ENCODE measurements around the gene TCF4.
"Not testable (repeated sequence)": the region's sequence is repeated elsewhere in the genome, so short reads cannot be mapped to it uniquely, and the experiment has no call there.

The TCF4 gene

DNA sequence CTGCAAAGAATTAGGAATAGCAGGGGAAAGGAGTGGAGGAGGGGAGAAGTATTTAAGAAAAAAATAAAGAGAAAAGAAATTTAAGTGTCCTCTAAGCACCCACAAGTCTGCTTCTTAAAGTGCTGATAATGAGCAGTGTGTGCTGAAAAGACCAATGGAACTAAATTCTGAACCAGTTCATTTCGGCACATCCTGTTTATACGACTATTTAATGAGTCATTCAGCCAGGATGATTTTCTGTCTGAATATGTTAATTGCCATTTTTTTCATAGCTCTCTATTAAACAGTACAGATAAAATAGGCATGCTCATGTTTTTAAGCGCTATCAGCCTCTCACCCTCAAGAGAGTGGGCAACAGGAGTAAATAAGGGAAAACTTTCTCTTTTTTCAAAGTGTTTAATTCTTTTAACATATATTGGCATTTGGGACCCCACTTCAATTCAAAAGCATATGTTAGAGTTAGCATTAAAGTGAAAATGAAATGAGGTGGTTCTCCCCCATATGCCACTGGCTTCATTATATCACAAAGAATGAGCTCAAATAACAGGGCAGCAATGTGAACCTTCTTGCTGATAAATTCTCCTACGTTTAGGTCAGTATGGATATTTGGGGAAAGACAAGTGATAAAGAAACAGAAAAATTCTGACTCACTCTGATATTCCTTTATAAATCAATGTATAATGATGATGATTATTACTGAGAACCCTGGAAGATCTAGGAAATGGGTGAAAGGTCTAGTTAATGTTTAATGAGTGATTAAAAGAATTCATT lies 87.5 kb downstream of the TCF4 start:
- DNase-seq: no peak

DNA sequence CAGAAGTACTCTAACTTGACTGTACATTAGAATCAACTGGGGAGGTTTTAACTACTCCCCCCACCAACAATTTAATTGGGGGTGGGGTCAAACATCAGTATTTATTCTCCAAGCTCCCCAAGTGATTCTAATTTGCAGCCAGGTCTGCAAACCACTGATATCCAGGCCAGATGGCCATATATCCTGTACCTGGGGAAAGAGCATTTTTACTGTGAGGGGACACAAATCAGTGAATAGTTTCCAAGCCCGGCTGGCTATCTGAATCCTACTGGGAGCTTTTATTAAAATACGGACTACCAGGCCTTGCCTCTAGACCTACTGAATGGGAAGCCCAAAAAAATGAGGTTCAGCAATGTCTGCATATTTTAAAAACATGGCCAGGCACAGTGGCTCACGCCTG lies 88.5 kb downstream of the TCF4 start:
- DNase-seq: no peak

DNA sequence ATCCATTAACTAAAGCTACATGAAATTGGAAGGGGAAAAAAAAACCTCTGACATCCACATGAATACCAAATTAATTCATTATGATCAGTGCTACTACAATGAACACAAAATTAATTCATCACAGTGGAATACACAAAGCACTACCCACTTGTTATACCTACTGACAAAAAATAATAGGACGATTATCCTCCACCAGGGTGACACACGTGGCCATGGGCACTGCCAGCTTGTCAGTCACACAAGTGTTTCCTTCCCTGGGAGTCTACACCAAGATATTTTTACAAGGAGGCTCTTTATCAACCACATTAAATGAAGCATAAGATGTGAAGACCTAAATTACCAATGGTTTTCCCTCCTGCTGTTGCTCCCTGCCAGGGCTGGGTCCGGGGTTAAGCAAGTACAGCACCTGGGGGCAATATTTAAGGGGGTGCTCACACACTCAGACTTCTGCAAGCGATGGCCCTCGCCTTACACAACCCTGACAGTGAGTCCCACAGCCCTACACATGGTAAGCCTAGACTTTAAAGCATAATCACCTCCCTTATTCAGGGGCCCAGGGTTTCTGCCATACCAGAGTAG lies 90.1 kb downstream of the TCF4 start:
- DNase-seq: no peak

DNA sequence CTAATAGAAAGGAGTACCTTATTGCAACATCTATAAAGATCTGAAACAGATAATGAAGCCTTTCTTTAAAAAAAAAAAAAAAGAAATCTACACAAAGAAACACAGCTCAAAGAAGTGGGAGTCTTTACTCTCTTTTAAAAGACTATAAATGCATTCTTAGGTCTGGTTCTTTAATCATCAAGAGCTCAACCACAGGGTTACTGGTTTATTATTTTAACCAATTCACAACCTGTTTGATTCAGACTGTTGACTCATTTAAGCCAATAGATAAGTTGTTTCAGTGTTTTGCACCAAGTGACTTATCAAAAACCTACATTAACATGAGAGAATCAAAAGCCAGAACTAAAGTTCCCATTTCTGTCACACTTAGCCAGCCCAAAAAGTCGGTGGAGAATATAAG lies 93.1 kb downstream of the TCF4 start:
- no peak for DNase-seq

DNA sequence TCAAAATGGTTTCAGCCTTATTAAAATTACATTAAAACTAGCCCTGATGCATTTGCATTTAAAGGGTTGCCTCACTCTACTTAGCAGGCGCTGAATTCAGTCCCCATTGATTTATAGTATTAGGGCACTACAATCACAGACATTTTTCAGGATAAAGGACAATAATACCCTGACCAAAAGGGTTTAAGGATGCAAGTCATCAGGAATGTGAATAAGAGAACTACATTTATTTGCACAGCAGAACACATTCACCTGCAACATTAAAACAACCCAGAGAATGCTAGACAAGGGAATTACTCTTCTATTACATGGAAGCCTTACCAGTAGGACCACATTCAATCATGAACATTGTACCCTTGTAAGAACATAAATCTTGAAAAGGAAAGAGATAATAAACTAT lies 93.6 kb downstream of the TCF4 start:
- DNase-seq: no peak

DNA sequence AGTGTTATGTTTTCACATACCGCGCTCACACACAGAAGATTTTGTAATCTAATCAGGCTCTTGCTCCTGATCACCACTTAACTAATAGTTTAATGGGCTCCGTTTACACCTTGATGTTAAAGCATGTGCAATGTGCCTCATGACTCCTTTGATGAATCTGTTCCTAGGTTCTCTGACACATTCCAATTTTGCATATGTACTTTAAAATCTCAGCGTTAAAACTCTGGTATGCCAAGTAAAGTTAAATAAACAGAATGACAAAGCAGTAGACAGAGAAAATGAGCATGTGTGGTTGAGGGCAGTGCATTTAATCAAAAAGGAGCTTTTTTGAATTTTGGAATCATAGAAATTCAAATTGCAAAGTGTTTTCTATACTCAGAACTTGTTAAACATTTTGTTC lies 96.4 kb downstream of the TCF4 start:
- no peak for DNase-seq

DNA sequence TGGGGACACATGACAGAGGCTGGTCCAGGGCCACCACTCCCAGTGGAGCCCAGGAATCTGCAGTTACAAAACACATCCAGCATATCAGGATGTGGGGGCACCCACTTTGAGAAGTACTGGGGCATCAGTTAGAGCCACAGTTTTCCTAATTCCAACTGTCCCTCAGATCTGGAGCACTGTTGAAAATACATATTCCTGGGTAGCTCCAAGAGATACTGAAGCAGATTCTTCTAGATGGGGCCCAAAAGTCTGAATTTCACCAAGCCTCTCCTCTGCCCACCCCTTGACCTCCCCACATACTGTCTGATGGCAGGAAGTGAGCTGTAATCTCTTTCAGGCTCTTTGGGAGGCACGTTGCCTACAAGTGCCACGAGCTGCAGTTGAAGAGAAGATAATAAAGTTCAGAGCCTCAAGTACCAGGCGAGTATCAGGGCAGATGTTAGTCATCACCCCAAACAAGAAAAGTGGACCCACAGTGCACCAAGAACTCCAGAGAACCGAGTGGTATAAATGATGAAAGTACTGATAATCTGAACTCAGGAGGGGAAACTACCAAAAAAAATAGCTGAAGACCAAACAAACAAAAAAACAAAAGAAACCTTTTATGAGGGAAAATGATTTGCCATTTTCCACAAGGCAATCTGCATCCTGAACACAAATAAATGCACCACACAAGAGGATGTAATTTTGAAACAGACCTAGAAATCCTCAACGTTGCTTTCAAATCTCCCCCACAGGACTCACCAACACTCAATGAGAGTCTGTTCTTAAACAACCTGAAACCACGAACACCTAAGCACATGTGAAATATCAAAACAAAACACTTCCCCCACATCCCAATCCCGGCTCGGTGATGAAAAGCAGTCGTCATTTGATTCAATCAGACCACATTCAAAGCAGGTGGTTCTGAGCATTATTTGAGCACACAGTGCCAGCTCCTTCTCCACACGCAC lies 98.7 kb downstream of the TCF4 start:
- no peak for DNase-seq

DNA sequence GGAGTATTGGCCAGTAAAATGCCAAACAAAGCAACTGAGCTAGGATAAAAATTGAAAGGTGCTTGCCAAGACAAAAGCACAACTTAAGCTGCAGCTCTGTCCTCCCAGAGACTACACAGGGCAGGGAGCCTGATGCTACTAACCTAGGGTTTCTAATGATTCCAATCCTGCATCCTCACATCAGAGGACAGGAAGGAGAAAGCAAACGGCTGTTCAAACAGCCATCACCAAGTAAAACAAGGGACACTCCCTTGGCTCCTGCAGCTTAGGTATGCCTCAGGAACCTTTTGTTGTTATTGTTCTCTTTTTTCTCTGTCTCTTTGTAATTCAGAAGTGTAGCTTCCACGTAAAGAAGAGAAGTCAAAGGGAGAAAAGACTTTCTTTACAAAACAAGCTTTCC lies 99.5 kb downstream of the TCF4 start:
- no peak for DNase-seq

DNA sequence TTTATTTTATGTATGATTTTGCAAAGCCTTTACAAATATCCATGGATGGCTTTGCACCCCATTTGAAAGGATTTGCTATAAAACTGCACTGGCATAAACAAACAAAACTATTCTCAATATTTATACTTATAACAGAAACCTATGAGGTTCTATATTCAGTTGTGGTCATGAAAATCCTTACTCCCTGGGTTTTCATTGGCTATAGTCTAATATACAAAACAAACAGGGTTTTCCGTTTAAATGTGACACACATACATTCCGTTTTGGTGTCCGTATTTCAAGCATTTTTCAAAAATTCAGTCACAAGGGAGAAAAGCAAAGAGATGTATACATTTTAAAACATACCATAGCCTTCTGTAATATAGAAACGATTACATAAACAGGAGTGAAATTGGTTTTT lies 100.0 kb downstream of the TCF4 start:
- DNase-seq: no peak

DNA sequence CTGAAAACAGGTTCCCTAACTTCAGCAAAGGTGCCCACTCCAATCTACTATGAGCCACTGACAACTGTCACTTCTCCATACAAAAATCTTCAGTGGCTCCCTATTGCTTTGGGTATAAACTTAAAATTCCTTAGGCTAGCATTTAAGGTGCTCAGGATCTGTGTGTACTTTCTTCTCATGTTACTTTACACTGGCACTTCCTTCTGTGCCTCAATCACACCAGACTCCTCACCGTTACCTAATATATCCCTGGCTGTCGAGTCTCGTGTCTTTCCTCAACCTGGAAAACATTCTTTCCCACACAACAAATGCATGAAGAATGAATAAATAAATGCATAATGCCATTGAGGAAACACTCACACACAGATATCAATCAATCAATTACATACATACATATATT lies 101.1 kb downstream of the TCF4 start:
- no peak for DNase-seq

DNA sequence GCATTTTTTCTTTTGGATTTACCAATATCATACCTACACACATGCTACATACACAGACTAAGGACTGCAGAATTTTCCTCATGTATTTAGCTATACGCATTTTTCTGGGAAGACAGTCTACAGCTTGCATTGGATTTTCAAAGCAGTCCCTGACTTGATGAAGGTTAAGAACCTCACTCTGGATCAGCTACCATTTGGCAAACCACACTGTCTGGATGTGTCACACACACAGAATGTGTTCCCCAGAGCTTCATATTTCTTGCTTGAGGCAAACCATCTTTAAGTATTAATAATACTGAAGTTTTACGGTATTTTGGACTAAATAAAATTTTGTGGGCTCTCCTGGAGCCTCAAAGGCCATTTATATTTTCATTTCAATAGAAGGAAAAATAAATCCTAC lies 102.3 kb downstream of the TCF4 start:
- DNase-seq: no peak

DNA sequence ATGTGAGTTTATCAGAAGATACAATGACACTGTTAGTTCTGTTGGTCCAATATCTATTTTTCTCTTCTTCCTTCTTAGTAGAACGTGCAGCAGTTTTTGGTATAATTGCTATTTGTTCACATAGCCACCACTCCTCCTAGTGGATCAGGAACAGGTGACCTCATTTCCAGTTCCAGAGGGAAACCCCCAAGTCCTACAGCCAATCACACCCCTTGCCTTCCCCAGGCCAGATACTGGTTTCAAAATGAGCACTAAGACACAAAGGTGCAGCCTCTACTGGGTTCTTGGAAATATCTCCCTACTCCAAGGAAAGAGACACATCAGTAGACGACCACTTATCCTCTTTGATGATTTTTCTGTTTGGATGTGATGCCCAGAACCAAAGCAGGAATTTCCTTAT lies 103.2 kb downstream of the TCF4 start:
- DNase-seq: no peak

DNA sequence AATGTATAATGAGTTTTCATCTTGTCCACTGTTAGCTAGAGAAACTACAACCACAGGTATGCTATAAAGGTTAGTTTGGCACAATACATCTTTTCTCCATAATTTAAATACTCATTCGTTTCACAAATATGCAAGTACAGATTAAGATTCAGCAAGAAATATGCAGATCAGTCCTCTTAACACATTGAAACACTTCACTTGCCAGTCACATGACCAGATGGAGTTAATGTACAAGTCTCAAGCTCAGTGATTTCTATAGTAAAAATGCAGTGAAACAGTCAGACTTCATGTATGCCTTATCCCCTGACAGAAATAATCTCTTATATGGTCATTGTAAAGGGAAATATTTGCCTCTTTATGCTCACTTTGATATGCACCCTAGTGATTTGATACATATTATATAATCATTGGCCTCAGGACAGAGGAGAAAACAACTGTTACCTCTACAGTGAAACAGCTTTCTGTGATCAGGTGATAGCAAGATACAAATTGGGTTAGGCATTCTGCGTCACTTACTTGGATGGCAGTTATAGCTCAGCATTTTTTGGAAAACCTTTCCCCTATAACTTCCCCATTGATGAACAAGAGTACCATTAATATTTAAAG lies 104.6 kb downstream of the TCF4 start:
- DNase-seq: no peak

DNA sequence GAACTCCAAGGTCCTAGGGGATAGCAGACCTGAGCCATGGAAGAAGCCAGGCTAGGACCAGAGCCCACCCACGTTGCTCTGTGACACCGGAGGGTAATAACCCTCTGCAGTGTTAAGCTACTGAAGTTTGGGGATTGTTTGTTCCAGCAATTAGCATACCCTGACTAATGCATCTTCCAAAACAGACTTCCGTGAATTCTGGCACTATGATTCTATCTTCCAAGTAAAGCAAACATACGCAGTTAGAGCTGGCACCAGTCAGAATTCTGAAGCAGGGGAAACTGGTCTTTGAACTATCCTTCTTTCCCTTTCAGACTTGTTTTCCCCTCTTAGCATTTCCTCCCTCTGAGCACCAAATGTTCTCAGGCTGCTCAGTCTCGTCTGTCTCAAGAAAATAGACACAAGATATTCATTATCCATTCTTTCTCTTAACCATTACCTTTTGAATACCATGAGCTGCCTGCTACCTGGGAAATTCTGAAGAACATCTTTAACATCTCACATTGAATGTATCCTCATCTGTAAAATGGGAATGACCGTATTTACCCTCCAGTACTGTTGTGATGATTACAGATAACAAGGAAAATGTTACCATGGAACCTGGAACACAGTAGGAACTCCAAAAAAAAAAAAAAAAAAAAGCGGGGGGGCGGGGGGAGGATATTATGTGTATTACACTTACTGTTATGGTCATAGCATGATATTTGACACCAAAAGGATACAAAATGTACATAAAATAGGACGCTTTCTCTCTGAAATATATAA lies 108.2 kb downstream of the TCF4 start:
- no peak for DNase-seq

DNA sequence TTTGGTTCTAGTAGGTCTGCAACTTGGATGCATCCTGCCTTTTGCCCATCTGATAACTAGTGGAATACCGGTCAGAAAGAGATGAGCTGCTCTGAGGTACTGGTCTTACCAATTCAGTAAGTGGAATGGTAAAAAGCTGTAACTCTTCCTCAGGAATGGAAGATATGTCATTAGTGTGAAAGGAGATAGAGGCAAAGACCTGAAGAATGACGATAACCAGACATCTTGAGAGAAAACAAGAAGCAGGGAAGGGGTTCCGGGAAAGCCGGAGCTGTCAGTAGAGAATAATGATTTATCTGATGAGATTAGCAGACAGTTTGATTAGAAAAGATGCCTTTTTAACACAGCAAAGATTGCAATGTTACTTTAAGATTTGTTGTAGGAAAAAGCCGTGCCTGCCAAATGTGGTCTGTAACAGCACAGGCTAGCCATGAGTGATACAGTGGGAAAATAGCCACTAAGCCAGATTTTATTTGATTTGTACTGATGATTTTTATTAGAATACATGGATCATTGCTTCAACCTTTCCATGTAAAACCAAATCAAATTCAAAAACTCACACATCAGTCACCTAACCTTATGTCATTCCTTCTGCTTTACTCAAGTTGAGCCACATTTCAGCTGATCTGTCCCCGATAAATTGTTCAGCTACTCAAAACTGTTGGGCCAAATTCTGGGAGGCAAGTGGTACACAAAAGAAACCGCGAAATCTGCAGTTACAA lies 110.0 kb downstream of the TCF4 start:
- DNase-seq: no peak

DNA sequence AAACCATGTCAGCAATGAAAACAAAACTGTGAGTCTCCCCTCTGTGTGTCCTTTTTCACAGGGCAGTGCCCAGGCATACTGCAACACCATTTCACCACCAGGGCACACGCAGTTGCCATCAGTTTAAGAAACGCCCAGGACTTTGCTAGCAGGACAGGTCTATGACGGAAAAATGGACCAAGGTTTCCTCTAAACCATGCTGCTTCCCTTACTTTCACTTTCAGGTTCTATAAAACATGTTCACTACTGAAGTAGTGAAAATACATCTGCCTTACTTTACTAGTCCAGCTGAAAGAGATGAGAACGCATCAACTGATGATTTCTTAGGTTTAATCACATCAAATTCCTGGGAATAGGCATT lies 110.5 kb downstream of the TCF4 start:
- DNase-seq: peak; percentile 30

DNA sequence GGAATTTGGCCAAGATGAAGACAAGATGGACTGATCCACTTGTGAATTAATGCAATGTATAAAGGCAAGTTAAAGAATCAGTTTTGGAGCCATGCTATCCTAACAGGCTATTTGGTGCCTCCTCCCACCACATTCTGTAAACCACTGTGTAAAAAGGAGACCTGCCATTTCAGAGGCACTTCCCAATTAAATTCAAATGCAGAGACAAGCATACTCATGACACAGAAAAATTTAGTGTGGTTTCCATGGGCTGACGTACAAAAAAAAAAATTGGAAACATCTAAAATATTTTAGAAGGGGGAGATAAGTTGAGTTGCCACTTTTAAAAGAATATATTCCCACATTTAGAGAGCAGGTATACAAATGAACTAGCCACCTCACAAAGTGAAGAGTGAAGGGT lies 112.1 kb downstream of the TCF4 start:
- DNase-seq: no peak

DNA sequence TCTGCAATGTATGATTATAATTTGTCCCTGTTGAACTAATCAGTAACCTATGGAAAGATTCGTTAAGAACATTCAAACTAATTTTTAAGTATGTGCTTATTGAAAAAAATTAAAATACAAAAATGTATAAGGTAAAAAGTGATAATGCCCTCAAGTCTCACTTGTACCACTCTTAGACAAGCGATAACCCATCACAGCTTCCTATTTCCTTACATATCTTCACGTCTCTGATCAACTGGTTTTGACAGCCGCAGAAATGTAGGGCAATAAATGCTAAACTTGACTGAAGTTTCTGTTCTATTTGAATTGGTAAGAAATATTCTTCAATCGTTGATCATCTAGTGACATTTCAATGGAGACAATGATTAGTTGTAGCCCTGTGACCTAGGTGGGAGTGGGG lies 112.5 kb downstream of the TCF4 start:
- no peak for DNase-seq

DNA sequence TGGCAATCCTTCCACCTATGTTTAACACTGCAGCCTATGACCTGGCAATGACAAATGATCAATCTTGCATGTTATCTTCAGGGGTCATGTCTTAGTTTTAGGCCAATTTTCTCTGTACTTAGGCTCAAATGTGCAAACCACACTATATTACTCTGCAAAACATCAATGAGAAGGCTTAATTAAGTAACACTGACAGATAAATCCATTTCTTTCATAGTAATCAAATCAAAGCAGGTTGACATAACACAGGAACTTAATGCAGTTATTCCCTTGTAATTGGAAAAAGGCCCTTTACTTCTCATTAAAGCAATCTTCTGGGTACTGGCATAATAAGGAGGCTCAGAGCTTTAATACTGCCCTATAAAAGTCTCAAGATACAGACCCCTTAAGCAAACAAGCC lies 114.4 kb downstream of the TCF4 start:
- no peak for DNase-seq

DNA sequence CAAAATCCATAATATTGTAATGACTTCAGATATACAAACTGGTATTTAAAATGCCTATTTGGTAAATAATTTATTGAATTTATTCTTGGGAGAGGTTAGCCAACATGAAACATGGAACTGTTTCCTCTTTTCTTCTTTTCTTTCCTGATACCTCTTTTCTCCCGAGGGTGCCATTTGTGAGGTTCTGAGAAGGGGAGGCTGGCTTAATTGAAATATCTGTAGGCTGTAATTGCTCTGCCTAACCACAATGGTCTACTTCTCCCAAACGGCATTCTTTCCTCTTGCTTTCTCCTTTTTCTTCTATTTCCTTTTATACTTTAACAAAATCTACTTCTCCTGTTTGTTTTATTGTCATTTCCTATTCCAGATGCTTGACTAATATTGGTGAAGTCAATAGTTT lies 114.9 kb downstream of the TCF4 start:
- no peak for DNase-seq

DNA sequence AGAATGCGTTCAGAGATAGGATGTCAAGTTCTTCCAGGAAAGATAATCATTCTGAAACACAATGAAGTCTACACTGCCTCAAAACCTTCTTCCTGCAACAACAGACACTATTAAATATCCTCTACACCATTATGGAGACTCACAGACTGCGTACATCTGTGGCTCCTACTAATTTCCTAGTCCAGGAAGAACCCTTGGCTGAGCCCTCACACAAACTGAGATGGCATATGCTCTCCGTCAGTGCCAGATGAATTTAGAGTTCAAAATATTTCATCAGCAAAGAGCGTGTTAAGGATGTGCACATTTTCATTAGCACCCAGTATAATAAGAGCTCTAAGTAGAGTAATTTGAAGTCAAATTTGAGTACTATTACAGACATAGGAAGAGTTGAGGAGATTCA lies 117.2 kb downstream of the TCF4 start:
- DNase-seq: no peak

DNA sequence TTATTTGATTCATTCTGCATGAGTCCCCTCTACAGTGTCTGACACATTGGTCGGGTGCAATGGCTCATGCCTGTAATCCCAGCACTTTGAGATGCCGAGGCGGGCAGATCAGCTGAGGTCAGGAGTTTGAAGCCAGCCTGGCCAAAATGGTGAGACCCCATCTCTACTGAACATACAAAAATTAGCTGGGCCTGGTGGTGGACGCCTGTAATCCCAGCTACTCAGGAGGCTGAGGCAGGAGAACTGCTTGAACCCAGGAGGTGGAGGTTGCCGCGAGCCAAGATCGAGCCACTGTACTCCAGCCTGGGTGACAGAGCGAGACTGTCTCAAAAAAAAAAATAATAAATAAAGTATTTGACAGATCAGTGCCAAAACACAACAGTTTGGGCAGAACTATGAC lies 118.9 kb downstream of the TCF4 start:
- not testable (repeated sequence) for DNase-seq
